Uterus (tissue), 4 donors: ENCODE data around the gene ATP6V1C2. TPM values are rescaled to one million over a fixed set of nuclear protein-coding genes. Genes with fewer than 3 reads are reported as not detected.

Source experiments
- DNase-seq, 2 donors: peaks; one replicate each; pipeline ENCODE4 v3.0.0-alpha.2; 2019 to 2020
- H3K27ac ChIP-seq, 2 donors: fragments of 200-600 bp; sonication (generic); 1 replicate in 1 of 2; 2 replicates in 1 of 2; pipeline ENCODE4 v1.5.1; 2016 to 2018
- H3K27me3 ChIP-seq, 2 donors: fragments of 200-600 bp; sonication (generic); one replicate each; pipeline ENCODE4 v1.5.1; 2018 to 2019; ENCODE audit warnings: control low read depth in 1 of 2
- H3K36me3 ChIP-seq, 2 donors: fragments of 200-600 bp; sonication (generic); one replicate each; pipeline ENCODE4 v1.5.1; 2019; ENCODE audit warnings: control low read depth in 1 of 2
- H3K4me1 ChIP-seq, 2 donors: fragments of 200-600 bp; sonication (generic); one replicate each; pipeline ENCODE4 v1.5.1; 2018 to 2019; ENCODE audit warnings: control low read depth in 1 of 2
- H3K4me3 ChIP-seq, 2 donors: fragments of 200-600 bp; sonication (generic); 1 replicate in 1 of 2; 2 replicates in 1 of 2; pipeline ENCODE4 v1.5.1; 2018 to 2019; ENCODE audit warnings: mild to moderate bottlenecking in 1 of 2
- H3K9me3 ChIP-seq, 2 donors: fragments of 200-600 bp; sonication (generic); one replicate each; pipeline ENCODE4 v1.5.1; 2019; ENCODE audit warnings: control low read depth in 1 of 2
- CTCF ChIP-seq, 4 experiments: fragments of 200-600 bp in 2 of 4; fragments of 450-650 bp in 2 of 4; sonication (generic) in 2 of 4; IDR thresholded peaks; one replicate each; pipeline ENCODE4 v1.5.1; 2016 to 2019; ENCODE audit warnings: antibody characterized with exemption in 4 of 4, mild to moderate bottlenecking in 2 of 4, moderate library complexity in 1 of 4
- POLR2A ChIP-seq, 2 donors: fragments of 450-650 bp; IDR thresholded peaks; one replicate each; pipeline ENCODE4 v1.6.1; 2016; ENCODE audit warnings: antibody characterized with exemption in 2 of 2, mild to moderate bottlenecking in 1 of 2, moderate library complexity in 1 of 2
- intact Hi-C: fragments of 100-400 bp; cut with DNase I; formaldehyde crosslinking; loops from one replicate; pipeline ENCODE4 v1.15.1; 2023; ENCODE audit warnings: low total_unique reads
- total RNA-seq, 4 donors: library from RNA; depleted of rRNA in 3 of 4; stranded (reverse); fragments of >200 nt in 3 of 4; gene quantifications; one replicate each; pipeline versions ENCODE4 v1.1.0 to v1.2.4, GENCODE V29; 2014 to 2023
- donor health status: DM: yes; HTN: yes; CAD: no.

The ATP6V1C2 gene
- total RNA-seq, 4 donors from 2014 or later = 0.26 to 3.6 (median 0.61) TPM; not detected in 1

GRCh38 chr2:10790228-10790973 lies 69.0 kb downstream of the ATP6V1C2 start:
- no peak overlapping the region for H3K27ac ChIP-seq
- H3K36me3 ChIP-seq = no peaks in the 10 kb centered on the region
- TF ChIP-seq CTCF (IDR thresholded peaks at IDR 0.05) = no peak
- TF ChIP-seq POLR2A (IDR thresholded peaks at IDR 0.05) = no peak
- H3K4me3 ChIP-seq = no peak overlapping the region
- no peaks in the 10 kb centered on the region for H3K9me3 ChIP-seq
- no peak for DNase-seq
- H3K4me1 ChIP-seq = no peaks in the 10 kb centered on the region
- intact Hi-C loops = no loop called here
- H3K27me3 ChIP-seq = no peaks in the 10 kb centered on the region

GRCh38 chr2:10792001-10792634 lies 70.7 kb downstream of the ATP6V1C2 start:
- no peak for TF ChIP-seq CTCF (IDR thresholded peaks at IDR 0.05)
- TF ChIP-seq POLR2A (IDR thresholded peaks at IDR 0.05) = no peak
- Histone ChIP-seq H3K27me3 (no peaks in the 10 kb centered on the region), H3K4me3 (no peak overlapping the region), H3K9me3 (no peaks in the 10 kb centered on the region), H3K4me1 (no peaks in the 10 kb centered on the region), H3K36me3 (no peaks in the 10 kb centered on the region), H3K27ac (no peak overlapping the region)
- DNase-seq = no peak
- intact Hi-C loops = no loop called here

GRCh38 chr2:10792660-10793400 lies 71.4 kb downstream of the ATP6V1C2 start:
- H3K4me3 ChIP-seq = no peak overlapping the region
- intact Hi-C loops = no loop called here
- no peaks in the 10 kb centered on the region for H3K36me3 ChIP-seq

GRCh38 chr2:10793816-10794215 lies 72.4 kb downstream of the ATP6V1C2 start:
- Histone ChIP-seq H3K27me3 (no peaks in the 10 kb centered on the region), H3K9me3 (no peaks in the 10 kb centered on the region), H3K4me3 (no peak overlapping the region), H3K27ac (no peak overlapping the region), H3K4me1 (no peaks in the 10 kb centered on the region), H3K36me3 (no peaks in the 10 kb centered on the region)
- no peak for TF ChIP-seq POLR2A (IDR thresholded peaks at IDR 0.05)
- intact Hi-C loops = no loop called here
- DNase-seq = no peak

More at GRCh38 chr2:10792660-10793400, 71.4 kb downstream of the ATP6V1C2 start:
- Histone ChIP-seq H3K27me3 (no peaks in the 10 kb centered on the region), H3K9me3 (no peaks in the 10 kb centered on the region), H3K27ac (no peak overlapping the region), H3K4me1 (no peaks in the 10 kb centered on the region)
- TF ChIP-seq CTCF (IDR thresholded peaks at IDR 0.05) (no peak), POLR2A (IDR thresholded peaks at IDR 0.05) (no peak)
- no peak for DNase-seq

- intact Hi-C loops = no loop called here
- no peak for TF ChIP-seq POLR2A (IDR thresholded peaks at IDR 0.05)
- TF ChIP-seq CTCF (IDR thresholded peaks at IDR 0.05) = no peak
- DNase-seq = no peak
- Histone ChIP-seq H3K27me3 (no peaks in the 10 kb centered on the region), H3K4me3 (no peak overlapping the region), H3K9me3 (no peaks in the 10 kb centered on the region), H3K27ac (no peak overlapping the region), H3K4me1 (no peaks in the 10 kb centered on the region), H3K36me3 (no peaks in the 10 kb centered on the region)
These were observed 73.4 kb downstream of the ATP6V1C2 start for GRCh38 chr2:10794876-10795275.
